GM12801 (cell line): ENCODE measurements around the gene PRG2.

ENCODE experiments used
- CTCF ChIP-seq: IDR thresholded peaks from one replicate; pipeline ENCODE4 v1.5.1; 2011; ENCODE audit warnings: control low read depth; ENCODE audit not compliant: insufficient read length; ENCODE audit errors: extremely low read depth

PRG2 gene

DNA sequence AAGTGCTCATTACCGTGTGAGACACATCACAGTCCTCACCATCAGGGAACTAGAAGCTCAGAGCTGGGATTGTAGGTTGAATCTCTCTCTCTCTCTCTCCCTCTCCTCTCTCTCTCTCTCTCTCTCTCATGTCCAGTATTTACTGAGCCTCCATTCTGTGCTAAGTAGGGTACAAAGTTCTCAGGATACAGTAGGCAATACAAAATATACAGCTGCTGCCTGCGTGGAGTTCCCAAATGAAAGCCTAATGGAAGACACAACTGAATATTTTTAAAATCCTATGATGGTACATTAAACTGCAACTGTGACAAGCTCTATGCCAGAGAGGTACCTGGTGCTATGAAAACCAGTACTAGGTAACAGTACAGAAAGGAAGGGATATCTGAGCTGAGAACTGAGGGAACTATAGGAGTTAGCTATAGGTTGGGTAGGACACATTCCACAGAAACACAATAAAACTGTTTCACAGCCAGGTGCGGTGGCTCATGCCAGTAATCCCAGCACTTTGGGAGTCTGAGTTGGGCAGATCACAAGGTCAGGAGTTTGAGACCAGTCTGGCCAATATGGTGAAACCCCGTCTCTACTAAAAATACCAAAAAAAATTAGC lies 9.6 kb upstream of the PRG2 start:
- no peak for TF ChIP-seq CTCF

DNA sequence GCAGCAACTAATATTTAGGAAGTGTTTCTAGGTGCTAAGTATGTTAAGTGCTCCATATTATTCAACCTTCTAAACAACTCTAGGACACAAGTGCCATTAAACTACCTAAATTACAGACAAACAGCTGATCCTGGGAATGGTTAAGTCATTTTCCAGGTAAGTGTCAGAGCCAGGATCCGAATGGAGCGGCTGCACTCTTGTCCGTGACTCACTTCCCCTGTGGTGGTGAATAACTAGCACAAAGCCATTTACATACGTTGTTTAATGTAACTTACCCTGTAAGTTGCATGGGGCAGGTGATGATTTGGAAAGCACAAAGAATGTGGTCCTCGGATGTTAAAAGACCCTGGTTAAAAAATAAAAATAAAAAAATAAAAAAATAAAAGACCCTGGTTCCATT lies 8.8 kb upstream of the PRG2 start:
- TF ChIP-seq CTCF: no peak

DNA sequence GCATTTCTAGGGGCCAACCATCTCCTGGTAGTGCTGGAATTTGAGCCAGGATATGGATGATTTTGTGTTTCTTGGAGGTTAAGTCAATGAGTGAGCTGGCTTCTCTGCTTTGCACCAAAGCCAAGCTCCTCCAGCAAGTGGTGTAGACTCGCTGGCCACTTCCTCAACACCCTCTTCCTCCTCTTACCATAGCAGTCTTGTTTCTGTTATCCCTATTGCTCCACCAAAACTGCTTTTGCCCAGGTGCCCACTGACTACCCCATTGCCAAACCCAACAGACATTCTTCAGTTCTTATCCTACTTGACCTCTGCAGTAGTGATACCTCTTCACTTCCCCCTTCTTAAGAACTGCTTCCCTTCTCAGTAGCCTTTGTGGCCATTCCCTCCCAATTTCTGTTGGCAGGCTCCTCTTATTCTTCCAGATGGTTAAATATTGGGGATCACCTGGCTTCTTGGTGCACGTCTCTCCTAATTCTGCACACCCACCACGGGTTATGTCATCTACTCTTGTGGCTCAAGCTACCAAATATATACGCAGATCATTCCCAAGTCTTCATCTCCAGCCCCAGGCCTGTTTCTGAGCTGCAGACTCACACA lies 7.0 kb upstream of the PRG2 start:
- no peak for TF ChIP-seq CTCF

- no peak for TF ChIP-seq CTCF
Observed at GRCh38 chr11:57396744-57397143, 6.3 kb upstream of the PRG2 start.

DNA sequence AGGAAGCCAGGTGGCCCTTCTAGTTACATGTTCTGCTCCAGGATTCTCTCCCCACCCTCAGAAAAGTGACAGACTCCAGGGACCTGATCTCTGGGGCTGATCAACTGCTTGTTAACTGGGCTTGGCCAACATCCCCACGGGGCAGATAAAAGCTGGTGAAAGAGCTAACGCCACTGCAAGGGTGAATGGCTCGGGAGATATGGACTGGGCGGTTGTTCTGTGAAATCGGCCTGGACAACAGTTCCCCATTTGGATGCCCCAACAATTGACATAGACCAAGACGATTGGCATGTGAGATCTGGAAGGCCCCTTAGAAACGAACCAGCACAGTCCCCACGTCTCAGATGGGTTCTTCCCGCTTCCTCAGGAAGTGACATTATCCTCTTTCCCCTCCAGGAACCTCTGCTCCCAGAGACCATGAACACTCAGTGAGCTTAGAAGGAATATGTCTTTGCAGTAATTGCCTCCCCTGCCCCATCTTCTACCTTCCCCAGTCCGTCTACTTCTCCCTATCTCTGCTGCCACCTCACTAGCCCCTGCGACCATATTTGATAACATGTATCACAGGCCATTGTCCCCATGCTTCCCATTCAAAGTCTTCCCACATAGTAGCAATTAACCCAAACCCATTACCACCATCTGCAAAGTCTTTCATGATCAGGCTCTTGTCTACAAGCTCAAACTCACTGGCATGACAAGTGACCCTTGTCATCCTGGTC lies 5.6 kb upstream of the PRG2 start:
- TF ChIP-seq CTCF: no peak

- no peak for TF ChIP-seq CTCF
Observed at GRCh38 chr11:57394203-57394965, 3.9 kb upstream of the PRG2 start.

- no peak for TF ChIP-seq CTCF
Observed at GRCh38 chr11:57392763-57393105, 2.3 kb upstream of the PRG2 start.
